PC-3 (cell line): Measurements from ENCODE around the gene CCR6.
"Not testable (repeated sequence)": the region's sequence is repeated elsewhere in the genome, so short reads cannot be mapped to it uniquely, and the experiment has no call there.

Experiments
- EZH2 ChIP-seq: fragments of 300-600 bp; sonication (generic); IDR thresholded peaks from one replicate; pipeline ENCODE4 v1.6.1; 2017; ENCODE audit warnings: antibody characterized with exemption, mild to moderate bottlenecking, low read length; ENCODE audit not compliant: unreplicated experiment
- TF ChIP-seq, protein P1 (sequence below): fragments of 300-600 bp; sonication (generic); conservative IDR thresholded peaks from 2 replicates; pipeline ENCODE4 v1.5.1; 2017; ENCODE audit warnings: antibody characterized with exemption, low read depth, mild to moderate bottlenecking, low read length

DNA sequence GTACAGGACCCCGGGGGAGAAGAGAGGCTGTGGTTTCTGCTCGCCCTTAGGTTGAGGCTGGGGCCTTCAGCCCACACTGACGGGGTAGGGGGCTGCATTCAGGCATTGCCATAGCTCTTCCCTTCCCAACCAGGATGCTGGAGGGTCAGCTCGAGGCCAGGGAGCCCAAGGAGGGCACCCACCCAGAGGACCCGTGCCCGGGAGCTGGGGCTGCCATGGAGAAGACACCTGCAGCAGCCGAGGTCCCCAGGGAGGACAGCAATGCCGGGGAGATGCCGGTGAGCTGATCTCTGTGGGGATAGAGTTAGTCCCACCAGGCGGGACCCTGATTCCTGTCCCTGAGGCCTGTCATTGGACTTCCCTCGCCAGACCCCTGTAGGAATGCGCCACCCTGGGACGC lies 49.1 kb downstream of the CCR6 start:
- TF ChIP-seq, protein P1, sequence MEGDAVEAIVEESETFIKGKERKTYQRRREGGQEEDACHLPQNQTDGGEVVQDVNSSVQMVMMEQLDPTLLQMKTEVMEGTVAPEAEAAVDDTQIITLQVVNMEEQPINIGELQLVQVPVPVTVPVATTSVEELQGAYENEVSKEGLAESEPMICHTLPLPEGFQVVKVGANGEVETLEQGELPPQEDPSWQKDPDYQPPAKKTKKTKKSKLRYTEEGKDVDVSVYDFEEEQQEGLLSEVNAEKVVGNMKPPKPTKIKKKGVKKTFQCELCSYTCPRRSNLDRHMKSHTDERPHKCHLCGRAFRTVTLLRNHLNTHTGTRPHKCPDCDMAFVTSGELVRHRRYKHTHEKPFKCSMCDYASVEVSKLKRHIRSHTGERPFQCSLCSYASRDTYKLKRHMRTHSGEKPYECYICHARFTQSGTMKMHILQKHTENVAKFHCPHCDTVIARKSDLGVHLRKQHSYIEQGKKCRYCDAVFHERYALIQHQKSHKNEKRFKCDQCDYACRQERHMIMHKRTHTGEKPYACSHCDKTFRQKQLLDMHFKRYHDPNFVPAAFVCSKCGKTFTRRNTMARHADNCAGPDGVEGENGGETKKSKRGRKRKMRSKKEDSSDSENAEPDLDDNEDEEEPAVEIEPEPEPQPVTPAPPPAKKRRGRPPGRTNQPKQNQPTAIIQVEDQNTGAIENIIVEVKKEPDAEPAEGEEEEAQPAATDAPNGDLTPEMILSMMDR, result not testable (repeated sequence)
- TF ChIP-seq EZH2, result not testable (repeated sequence)
